ENCODE data around the gene MACROD1.

MACROD1 gene

DNA sequence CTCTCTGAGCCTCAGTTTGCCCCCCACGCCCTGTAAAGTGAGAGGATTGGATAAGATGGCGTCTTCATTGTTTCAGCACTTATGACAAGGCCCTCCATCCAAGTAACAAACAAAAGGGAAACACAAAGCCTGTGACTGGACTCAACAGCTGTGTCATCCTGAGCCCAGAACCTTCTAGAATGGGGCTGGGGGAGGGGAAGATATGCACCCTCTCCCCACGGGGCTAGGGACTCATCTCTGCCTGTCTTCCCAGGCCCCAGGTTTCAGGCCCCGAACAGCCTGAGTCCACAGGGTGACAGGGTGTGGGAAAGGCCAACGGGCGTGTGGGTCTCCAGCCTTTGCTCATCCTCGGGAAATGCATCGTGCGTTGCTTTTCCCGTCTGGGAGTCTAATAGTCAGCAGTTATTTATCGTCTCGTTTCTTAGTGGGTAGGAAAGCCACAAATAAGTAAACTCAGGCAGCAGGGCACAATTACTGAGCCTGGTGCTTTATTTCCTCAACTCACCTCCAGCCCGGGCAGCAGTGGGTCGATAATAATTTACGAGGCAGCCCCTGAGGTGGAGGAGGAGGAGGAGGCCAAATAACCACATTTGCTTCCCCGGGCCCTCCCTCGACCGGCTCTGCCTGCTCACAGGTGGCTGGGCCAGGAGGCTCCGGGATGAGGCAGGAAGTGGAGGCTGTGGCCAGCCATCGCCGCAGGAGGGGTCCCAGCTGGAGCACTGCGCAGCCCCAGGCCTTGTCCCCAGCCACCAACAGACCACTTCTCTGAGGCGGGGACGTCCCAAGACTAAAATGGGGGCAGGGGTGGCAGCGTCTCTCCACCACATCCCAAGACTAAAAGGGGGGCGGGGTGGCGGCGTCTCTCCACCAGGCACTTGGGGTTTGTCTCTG lies 75.8 kb downstream of the MACROD1 start:
- no peak for DNase-seq

DNA sequence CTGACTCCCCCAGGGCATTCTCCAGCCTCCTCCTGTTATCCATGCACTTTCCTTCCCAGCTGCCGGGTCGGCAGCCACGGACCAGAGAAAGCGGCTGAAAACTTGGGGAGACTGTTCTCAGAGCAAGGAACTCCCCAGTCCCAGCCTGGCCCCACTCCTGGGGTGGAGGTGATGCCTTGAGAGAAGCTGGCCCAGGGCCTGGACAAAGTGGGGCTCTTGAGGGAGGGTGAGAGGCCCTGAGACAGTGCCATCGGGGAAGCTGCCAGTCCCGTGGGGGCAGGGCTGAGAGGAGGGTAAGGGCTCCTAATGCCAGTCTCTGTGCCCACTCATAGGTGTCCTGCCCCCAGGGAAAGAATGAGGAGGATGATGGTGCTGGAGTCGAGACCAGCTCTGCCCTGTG lies 76.4 kb downstream of the MACROD1 start:
- no peak for DNase-seq

DNA sequence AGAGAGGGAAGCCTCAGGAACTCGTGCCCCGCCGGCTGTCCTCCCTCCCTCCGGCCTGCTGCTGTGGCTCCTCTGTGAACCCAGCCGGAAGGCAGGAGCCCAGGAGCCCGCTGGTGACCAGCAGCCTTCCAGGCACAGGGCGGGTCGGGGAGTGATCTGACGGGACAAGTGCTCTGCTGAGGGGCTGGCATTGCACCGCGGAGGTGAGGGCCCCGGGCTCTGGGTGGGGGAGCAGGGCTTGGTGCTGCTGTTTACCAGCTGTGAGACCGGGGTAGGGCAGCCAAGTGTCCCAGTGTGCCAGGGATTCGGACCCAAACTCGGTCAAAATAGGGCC lies 76.9 kb downstream of the MACROD1 start:
- DNase-seq = no peak

DNA sequence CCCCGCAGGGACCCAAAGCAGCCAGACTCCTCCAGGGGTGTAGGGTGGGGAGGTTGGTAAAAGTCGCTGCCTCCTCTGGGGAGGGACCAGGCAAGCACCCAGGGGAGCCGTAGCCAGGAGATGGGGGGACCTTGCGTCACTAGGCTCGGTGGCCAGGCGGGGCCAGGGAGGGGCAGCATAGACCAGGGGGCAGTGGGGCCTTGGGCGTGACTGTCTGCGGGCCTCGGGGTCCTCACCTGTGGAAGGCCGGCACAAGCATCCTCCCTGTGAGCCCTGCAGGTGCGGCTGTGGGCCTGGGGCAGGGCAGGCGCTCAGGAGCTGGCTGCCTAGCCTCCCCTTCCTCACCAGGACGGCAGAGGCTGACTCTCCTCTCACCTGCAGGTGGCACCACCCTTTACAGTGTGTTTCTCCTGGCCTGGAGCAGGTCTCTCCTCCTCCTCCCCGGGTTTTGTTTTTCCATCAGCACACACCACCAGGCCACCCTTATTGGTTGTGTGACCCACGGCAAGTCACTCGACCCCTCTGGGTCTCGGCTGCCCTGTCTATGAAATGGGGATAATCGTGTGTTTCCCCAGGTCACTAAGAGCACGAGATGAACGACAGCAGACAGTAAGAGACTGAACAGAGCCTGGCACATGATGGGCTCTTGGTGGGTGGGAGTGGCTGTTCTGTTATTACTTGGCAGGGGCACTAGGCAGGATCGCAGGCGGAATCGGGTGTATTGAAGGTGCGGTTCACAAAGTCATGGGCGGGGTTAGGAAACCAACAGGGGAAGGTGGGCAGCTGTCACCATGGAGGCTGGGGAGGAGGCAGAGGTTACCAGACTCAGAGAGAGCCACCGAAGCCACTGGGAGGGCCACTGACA lies 77.5 kb downstream of the MACROD1 start:
- peak; percentile 1 for DNase-seq

DNA sequence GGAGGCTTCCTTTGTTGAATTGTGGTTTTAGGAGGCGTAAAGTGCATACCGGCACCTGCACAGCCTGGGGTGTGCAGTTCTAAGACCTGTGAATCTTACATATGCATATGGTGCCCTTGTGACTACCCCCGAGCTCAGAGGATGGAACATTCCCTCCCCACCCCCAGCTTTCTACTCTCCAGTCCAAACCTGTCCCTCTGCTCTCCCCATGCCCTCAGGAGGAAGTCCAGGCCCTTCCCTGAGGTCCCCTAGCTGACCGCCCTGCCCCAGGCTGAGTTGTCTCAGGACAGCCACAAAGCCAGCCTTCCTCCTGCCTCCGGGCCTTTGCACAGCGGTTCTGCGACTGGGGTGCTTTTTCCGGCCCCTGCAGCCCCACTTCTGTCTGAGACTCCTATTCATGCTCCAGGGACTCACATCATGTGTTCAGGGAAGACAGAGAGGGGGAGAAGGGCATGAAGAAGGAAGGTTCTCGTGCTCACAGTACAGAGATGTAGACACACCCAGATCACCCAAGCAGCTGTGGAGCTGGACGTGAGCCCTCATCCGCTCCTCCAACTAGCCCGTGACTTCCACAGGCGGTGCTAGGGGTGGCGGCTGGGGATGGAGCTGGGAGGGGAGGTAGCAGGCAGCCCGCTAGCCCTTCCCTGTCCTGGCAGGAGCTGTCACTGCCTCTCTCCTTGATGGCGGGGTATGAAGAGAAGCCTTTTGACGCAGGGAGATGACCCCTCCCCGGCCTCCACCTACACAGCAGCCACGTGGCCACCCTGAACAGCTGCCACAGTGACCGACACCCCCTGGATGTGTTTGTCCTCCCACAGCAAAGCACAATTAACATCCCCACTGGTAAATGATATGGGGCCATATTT lies 79.4 kb downstream of the MACROD1 start:
- no peak for DNase-seq

DNA sequence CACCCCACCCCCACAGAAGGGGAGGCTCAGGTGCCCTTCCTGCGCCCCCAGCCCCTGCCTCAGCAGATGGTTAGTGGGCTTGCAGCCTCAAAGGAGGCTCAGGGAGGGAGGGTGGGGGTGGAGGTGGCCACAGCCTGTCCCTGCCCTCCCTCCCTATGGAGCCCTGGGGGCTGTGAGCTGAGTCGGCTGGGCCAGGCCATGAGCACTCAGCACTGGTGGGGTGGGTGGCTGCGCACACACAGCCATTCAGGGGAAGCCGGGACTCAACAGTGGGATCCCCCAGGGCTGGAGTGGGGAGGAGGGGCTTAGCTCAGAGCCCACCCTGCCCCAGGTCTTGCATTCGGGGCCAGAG lies 80.0 kb downstream of the MACROD1 start:
- no peak for DNase-seq

DNA sequence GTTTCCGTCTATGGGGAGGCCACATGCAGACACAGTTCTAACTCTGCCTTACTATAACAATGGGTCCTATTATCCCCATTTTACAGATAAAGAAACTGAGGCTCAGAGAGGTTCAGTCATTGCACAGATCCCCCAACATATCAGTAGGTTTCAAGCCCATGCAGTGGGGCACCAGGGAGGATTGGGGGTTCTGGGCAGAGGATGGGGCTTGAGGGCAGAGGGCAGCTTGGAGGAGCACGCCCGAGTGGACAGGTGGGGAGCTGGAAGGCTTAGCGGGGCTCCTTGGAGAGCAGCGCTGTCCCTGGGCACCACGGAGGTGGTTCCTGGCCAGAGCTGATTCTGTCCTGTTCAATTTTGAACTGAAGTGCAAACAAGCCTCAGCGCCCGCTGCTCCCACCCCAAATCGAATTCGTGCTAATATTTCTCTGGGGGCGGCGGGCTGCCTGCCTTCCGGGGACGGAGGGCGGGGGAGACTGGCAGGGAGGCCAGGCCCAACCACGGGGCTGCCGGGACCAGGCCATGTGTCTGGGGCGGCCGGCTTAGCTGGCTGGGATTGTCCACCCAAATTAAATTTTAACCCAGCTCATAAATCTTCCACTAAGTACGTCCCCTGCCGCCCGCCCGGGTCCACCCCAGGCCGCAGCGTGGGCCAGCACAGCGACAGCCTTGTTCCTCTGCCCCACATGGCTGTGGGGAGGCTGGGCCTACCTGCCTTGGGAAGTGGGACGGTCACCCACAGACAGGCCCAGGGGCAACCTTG lies 80.8 kb downstream of the MACROD1 start:
- no peak for DNase-seq

DNA sequence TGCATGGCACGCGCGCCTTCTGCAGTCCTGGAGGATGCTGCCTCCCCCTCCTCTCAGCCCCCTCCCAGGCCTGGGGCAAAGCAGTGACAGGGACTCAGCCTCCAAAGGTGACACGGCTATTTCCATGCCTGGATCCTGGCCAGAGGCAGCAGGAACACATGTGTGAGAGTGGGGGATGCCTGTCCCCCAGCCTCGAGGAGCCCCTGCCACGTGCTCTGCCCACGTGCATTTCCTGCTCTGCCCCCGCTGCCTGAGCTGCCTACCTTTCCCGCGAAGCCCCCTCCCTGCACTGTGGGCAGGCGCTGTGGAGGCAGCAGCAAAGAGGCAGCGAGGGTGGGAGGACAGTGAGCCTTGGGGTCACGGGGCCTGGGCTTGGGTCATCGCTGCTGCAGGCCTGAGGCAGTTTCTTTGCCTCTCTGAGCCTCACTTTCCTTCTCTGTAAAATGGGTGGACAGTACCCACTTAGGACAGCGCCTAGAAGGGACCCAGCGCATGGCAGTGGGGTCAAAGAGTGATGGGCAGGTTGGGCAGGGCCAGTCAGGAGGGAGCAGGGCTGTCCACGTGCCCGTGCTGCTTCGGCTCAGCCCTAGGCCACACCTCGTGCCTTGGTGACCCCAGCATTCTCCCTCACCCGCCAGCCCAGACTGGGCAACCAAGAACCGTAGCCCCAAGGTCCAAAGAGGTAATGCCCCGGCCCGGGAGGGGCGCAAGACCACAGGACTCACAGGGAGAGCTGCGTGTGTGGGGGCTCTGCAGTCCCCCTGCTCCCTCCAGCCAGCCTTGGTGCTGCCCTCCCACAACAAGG lies 81.6 kb downstream of the MACROD1 start:
- DNase-seq = no peak

DNA sequence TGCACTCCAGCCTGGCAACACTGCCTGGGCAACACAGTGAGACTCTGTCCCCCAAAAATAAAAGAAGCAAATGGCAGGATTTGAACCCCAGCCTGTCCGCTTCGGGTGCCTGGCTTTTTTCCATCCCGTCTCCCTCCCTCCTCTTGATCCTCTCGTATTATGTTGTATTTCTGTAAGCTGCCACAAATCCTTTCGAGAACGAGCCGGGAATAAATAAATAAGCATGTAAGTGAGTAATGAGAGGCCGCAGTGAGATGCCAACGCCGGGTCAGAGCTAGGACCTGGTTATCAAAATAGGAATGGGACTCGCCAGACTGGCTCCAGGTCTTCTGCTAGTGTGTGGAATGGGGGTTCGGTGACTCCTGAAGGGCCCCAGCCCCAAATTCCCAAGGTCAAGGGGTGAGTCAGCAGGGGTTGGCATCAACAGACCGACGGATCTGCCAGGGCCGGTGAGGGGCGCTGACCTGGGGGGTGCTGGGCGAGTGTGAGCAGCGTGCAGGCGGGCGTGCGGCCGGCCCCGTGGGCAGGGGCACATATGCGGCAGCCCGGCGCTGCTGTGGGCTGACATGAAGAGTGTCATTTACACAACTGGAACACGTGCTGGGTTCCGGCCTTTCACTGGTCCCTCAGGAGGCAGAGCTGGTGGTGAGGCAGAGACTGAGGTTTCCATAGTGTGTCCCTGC lies 82.4 kb downstream of the MACROD1 start:
- no peak for DNase-seq

DNA sequence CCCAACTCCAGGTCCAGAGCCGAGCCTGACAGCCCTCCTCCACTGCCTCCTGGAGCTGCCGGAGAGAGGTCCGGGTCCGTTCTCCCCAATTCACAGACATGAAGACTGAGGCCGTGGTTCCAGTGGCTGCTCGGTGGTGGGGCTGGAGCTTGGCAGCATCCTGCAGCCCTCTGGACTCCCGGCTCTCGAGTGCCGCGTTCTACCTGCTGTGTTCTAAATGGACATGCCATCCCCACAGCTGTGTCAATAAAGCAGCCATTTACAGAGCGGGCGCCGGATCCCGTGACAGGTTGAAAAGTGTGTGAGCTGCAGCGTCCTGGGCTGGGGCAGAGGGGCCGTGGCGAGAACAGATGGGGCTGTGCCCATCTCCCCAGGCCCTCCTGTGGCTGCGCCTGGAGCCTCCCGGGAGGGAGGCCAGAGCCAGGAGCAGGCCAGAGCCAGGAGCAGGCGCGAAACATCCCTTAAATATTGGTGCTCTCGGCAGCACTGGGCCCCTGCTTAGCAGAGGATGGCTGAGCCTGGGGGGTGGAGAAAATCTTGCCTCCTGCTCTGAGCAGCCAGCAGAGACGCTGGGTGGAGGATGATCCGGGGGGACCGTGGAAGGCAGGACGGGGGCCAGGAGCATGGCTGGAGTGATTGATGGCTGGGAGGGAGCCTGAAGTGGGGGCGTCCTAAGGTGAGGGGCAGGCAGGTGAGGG lies 84.0 kb downstream of the MACROD1 start:
- no peak for DNase-seq

DNA sequence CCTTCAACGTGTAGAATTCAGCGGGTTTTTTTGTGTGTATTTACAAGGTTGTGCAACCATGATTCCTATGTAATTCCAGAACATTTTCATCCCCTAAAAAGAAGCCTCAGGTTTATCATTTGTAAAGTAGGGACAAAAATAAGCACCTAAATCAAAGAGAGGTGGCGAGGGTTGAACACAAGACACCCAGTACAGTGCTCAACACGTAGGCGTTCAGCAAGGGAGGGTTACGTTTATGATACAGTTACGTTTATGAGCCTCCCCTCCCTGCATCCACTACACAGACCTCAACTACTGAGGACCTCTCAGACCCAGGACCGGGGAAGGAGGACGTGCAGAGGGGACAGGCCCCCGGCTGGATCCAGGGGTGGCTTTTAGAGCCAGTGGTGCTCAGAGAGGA lies 85.5 kb downstream of the MACROD1 start:
- no peak for DNase-seq

DNA sequence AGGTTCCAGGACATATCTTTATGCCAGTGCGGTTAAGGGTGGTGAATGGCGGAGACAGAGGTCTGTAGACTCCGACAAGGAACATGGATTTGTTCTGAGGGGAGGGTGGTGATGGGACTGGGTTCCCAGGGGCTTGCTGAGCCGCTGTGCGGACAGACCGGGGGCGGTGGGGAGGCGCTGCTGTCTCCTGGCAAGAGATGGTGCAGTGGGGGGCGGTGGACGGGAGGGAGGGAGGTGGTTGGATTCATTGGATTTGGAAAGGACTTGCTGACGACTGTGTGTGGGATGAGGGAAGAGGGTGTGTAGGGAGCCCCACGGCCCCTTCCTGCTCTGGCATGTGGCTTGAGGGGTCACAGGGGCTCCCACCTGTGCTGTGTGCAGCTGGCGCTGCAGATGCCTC lies 87.0 kb downstream of the MACROD1 start:
- no peak for DNase-seq

DNA sequence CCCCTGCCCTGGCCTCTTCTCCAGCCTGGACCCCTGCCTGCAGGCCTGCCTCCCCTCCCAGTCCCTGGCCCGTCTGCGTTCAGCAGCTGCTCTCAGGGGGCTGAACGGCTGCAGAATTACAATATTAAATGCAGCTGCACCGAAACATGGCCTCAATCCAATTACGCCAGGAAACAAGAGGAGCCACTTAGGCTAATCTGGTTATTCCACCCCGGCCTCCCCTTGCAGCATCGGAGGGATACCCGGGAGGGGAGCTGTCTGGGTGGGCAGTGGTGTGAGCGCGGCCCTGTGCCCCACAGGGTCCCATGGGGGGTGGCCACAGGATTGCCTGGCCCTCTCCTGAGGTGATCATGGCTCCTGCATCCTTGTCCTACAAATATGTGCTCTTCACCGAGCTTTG lies 87.6 kb downstream of the MACROD1 start:
- DNase-seq = no peak

DNA sequence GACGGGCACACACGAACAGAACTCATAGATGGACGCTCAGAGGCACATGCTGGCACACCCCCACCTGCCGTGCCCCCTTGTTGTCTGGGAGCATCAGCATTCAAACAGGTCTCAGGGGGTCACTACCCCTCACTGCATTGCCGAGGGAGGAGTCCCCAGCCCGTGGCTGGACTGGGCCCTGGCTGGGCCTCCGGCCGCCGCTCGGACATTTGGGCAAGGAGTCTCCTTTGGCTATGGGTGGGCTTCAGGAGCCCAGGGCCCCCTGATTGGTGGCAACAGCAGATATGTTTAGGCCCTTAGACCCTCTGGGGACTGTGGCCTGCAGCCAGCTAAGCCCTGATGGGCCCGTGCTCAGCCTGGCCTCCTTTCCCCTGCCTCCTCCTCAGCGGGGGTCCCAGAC lies 88.3 kb downstream of the MACROD1 start:
- no peak for DNase-seq

DNA sequence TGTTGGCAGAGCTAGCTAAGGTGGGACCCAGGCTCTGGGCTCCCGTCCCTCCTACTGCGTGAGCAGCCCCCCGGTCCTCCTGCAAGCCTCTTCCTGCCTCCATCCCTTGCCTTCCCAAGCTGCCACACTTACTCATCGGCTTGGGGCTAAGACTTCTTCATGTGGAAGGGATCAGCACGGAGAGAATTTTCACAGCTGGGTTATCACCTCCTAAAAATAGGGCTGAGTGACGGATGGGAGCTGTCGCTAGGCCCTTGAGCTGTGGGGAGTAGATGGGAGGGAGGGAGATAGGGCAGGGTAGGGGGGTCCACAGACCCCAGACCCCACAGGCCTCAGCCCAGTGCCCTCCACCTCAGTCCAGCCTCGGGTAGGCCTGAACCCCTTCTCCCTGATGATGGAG lies 89.2 kb downstream of the MACROD1 start:
- DNase-seq = no peak

DNA sequence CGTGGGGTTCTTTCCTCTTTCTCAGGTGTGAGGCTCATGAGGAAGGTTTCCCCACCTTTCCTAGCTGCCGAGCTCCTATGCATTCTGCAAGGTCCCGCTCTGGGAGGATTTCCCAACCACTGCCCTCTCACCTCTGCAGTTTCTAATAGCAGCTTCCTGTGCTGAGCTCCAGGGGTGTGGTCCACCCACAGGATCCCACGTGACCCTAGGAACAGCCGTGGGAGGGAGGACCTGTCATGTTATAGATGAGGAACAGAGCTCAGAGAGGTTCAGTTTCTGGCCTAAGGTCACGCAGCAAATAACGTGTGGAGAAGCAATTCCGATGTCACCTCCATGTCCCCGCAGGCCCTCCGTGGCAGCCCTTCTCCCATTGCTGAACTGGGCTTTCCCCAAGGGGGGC lies 91.7 kb downstream of the MACROD1 start:
- DNase-seq = peak; percentile 45

DNA sequence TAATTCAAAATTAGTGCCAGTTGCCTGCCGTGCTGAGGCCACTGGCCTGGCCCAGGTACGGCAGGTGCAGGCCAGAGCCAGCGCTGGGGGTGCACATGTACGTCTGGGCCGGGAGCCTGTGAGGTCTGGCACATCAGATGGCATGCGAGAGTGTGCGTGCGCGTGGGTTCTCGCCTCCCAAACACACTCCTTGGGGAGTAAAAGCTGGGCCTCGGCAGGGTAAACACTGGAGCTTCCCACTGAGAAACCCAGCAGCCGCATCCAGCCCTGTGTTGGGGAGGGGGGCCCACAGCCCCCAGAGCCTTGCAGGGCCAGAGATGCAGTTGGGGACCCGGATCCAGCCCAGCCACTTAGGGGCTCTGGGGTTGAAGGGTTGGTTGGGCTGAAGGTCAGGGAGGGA lies 92.4 kb downstream of the MACROD1 start:
- no peak for DNase-seq

DNA sequence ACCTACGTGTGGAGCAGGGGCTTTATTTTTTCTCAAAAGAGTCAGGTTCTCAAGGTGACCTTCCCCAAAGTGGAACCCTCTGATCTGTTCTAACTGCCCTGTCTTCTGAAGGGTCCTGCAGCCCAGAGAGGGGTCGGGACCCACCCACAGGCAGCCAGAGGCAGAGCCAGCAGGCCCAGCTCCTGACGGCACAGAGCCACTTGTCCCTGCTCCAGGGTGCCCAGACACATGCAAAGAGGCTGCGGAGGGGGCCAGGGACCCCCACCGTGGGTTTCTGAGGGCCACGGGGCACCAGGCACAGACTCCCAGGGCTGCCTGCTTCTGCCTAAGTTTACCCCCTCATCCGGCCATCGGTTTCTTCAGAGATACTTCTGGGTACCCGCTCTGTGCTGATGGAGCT lies 93.0 kb downstream of the MACROD1 start:
- no peak for DNase-seq

DNA sequence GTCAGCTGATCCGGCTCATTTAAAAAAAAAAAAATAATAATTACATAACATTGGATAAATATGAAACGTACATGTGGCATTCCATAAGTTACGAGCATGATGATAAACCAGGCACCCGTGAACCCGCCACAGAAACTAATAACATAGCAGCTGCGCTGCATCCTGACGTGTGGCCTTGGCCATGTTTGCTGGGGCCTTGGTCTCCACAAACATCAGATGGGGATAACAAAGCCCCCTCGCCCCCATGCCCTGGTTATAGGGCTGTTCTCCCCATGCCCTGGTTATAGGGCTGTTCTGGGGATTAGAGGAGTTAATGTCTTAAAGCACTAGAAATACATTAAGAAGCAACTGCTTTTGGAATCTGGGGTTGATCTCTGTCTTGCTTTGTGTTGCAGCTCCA lies 93.5 kb downstream of the MACROD1 start:
- DNase-seq = no peak

DNA sequence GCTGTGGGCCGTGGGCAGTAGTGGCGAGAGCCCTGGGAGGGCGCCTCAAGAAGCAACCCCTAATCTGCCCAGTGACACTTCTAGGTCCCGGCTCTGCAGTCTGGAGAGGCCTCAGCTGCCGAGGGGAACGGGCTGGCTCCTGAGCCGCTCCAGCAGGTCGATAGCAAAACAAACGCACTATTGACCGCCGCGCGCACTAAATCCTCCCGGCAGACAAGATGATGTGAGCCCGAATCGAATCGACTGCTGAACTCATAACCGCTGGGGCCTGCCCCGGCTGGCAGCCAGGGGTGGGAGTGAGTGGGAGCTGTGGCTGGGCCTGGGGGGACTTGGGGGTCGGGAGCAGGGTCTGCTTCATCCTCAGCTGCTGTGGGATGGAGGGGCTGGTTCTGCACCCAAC lies 94.1 kb downstream of the MACROD1 start:
- DNase-seq = no peak

DNA sequence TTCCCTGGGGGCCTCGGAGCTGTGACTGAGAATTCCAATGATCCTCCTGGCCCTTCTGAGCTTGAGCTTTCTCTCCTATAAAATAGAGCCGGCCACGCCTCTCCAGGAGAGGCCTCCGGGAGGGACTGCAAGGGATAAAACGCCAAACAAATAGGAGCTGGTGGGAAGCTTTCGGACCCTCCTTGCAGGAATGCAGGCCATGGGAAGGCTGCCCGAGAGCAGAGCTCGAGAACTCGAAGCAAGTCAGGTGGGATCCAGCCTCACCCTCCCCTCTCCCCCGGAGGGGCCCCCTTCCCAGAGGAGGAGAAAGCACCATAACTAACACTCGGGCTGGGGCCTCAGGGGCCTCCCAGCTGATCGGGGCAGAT lies 95.6 kb downstream of the MACROD1 start:
- no peak for DNase-seq

Measured in OCI-M1 (cell line).